C4-2B (cell line): ENCODE measurements around the gene PLXNA2.

Experiments
- CTCF ChIP-seq: fragments of 450-650 bp; conservative IDR thresholded peaks from 2 replicates; pipeline ENCODE4 v1.5.1; 2017; ENCODE audit warnings: mild to moderate bottlenecking
- ZFX ChIP-seq: fragments of 450-650 bp; IDR thresholded peaks from 2 replicates; pipeline ENCODE4 v1.6.1; 2017

GRCh38 chr1:208118841-208119606 is 125.2 kb downstream of the PLXNA2 start:
- TF ChIP-seq CTCF (no peak), ZFX (no peak)
